ENCODE results near the gene COL23A1. TPM values are rescaled to one million over a fixed set of nuclear protein-coding genes. Genes with fewer than 3 reads are reported as not detected.
"Not testable (repeated sequence)": the region's sequence is repeated elsewhere in the genome, so short reads cannot be mapped to it uniquely, and the experiment has no call there.

The COL23A1 gene
- total RNA-seq, 1 experiment from 2014 or later, result not detected

- no peak for DNase-seq (ENCODE audit: low spot score)
Measured at GRCh38 chr5:178505639-178506407, 84.4 kb downstream of the COL23A1 start.

- no peak for DNase-seq (ENCODE audit: low spot score)
Measured at GRCh38 chr5:178504340-178504960, 85.7 kb downstream of the COL23A1 start.

GRCh38 chr5:178502401-178503100 is 87.6 kb downstream of the COL23A1 start:
- DNase-seq (ENCODE audit: low spot score), result peak; percentile 5

DNA sequence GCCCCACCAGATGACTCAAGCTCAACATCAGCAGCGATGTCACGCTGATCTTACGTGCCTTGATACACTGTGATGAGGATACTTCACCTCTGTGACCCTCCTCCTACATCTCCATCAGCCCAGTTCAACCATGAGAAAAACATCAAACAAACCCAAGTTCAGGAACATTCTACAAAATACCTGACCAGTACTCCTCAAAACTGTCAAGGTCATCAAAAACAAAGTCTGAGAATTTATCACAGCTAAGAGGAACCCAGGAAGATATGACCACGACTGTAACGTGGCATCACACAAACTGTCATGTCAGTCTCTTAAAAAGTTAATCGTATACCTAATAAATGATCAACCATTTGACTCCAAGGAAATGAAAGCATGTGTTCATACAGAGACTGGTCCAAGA is 90.8 kb downstream of the COL23A1 start:
- no peak for DNase-seq (ENCODE audit: low spot score)

DNA sequence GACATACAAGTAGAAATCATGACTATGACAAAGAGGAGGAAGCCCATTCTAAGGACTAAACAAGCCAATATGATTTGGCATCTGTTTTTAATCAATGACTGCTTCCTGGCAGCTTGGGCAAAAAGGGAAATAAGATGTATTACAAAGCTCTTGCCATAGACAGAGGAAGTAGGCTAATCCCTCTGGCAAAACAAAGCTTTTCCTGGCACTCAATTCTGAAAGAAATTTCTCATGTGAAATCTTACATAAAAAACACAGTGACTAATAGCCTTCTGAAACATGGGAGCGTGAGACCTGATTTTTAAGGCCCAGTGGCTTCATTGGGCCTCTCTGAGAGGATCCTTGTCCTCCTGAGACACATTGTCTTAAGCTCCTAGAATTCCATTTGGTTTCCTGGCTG is 93.6 kb downstream of the COL23A1 start:
- no peak for DNase-seq (ENCODE audit: low spot score)

GRCh38 chr5:178496214-178496613 is 94.0 kb downstream of the COL23A1 start:
- DNase-seq (ENCODE audit: low spot score), result no peak

GRCh38 chr5:178495706-178496105 is 94.5 kb downstream of the COL23A1 start:
- DNase-seq (ENCODE audit: low spot score), result no peak

DNA sequence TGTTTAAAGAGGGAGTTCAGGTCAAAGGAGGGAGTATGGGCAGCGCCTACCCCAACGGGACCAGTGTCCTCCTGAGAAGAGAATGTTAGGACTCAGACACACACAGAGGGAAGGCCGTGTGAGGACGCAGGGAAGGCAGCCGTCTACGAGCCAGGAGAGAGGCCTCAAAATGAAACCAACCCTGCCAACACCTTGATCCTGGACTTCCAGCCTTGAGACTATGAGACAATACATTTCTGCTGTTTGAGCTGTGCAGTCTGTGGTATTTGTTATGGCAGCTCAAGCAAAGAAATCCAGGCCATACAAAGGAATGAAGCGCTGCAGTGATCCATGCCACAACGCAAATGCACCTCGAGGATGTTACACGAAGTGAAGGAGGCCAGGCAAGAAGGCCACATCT is 97.9 kb downstream of the COL23A1 start:
- no peak for DNase-seq (ENCODE audit: low spot score)

GRCh38 chr5:178490935-178491652 is 99.1 kb downstream of the COL23A1 start:
- no peak for DNase-seq (ENCODE audit: low spot score)

DNA sequence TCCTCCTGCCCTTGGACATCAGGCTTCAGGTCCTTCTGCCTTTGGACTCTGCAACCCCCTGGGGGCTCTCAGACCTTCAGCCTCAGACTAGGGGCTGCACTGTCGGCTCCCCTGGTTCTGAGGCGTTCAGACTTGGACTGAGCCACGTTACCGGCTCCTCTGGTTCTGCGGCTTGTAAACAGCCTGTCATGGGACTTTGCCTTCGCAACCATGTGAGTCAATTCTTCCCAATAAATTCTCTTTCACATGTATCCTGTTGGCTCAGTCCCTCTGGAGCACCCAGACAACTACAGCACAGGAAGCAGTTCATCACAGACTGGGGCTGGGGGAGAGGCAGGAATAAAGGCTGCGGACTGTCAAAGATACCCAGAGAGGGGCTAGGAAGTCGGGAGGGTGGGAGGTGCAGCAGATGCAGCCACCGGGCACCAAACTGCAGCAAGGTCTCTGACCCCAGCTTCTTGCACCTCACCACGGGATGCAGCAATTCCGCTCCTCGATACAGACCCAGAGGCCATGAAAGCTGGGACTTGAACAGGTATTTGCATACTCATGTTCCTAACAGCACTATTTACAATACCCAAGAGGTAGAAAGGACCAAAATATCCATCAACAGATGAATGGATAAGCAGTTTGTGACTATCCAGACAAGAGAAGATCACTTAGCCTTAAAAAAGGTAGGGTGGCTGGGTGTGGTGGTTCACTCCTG is 100.8 kb downstream of the COL23A1 start:
- DNase-seq (ENCODE audit: low spot score), result no peak

GRCh38 chr5:178488696-178489095 is 101.5 kb downstream of the COL23A1 start:
- no peak for DNase-seq (ENCODE audit: low spot score)

DNA sequence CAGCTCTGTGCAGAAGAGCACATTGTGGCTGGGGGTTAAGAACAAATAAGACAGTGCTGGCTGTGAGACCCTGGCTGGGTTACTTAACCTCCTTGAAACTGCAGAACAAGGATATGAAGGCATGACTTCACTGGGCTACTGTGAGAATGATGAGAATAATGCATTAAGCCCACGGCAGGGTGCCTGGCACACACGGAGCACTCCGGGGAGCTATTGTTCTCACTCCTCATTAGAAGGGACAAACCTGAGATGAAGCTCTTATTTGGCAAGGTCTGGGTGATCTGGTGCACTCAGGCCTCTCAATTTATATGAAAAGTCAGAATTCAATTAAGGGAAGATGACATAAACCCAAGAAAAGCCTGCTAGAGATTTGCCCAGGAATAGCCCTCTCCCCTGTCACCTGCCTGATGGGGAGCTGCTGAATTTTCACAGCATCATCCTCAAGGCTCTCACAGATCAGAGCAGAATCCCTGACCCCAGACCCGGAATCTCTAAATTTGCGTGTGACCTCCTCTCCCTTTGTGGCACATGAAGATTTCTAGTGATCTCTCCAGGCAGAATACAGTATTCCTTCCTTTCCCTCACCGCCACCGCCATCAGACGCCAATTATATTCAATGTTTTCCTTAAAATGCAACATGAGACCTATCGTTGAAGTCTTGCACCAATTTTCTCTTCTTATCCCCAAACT is 102.1 kb downstream of the COL23A1 start:
- DNase-seq (ENCODE audit: low spot score), result no peak

- not testable (repeated sequence) for DNase-seq (ENCODE audit: low spot score)
Measured at GRCh38 chr5:178486878-178487512, 103.2 kb downstream of the COL23A1 start.

DNA sequence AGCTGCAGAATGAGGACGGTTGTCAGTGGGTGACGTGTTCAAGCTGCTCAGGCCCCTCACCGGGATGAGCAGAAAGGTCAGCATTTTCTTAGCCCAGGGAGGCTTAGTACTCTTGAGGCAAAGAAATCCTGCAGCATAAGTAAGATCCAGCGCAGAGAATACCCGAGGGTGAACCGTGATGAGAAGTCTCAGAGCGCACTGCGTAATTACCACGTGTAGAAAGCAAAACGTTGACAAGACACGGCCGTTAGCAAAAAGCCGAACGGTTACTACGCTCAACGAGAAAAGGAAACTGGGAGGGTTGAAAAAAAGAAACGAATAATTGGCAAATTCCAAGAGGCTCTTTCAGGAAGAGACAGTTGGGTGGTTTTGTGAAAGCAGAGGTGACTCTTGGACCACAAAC is 104.0 kb downstream of the COL23A1 start:
- DNase-seq (ENCODE audit: low spot score), result no peak

DNA sequence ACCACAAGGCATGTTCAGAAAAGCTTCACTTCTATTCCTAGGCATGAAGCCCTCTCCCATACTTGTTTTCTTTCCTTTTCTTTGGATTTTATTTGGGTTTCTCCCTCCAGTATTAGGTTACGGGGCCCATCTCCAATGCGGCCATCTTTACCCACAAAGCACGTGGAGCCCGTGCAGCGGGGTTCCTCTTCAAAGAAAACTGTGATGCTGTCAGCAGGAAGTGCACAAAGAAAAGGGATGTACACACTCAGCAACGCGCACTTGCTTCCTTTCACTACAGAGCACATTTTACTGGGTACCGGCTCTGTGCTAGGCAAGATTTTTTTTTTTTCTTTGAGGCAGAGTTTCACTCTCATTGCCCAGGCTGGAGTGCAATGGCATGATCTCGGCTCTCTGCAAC is 106.6 kb downstream of the COL23A1 start:
- no peak for DNase-seq (ENCODE audit: low spot score)

DNA sequence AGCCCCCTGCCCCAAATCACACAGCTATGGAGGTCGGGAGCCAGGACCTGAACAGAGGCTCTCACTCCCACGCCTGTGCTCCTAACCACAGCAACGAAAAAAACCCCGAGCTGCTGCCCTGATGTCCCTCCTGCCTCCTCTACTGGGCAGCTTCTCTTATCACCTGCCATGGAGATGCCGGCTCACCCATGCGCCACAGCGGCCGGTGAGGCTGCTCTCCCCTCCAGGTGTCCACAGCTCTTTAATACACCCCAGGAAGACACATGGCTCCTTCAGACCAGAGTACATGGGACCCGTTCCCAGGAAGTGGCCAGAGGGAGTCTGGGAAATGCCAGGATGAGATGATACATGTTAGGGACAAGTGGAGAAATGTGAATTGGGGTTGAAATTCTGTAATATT is 110.9 kb downstream of the COL23A1 start:
- DNase-seq (ENCODE audit: low spot score), result no peak

- no peak for DNase-seq (ENCODE audit: low spot score)
Measured at GRCh38 chr5:178478370-178478769, 111.8 kb downstream of the COL23A1 start.

DNA sequence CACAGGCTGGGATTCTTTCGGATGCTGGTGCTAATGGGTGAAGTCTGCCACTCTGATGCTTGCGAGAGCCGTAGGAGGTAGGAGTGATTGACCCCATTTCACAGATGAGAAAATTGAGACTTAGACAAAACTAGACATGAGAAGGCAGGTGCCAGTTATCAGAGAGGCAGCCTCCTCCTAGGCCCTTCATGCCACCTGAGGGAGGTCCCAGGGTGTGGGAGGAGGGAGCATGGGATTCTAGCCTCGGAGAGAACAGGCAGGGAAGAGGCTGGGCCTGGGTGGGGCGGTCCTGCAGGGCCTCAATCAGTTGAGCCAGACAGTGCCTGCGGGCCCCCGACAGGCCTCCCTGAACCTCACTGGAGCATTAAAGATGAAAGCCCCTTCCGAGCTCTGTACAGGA is 112.4 kb downstream of the COL23A1 start:
- no peak for DNase-seq (ENCODE audit: low spot score)

- DNase-seq (ENCODE audit: low spot score), result no peak
Measured at GRCh38 chr5:178476972-178477754, 113.0 kb downstream of the COL23A1 start.

GRCh38 chr5:178476531-178476930 is 113.7 kb downstream of the COL23A1 start:
- DNase-seq (ENCODE audit: low spot score), result no peak

All from A172 (cell line).